DND-41 (cell line): ENCODE results near the gene PARL.

Experiments used
- ATAC-seq: fragments of 200-7000 bp; cut with Tn5 transposase; 3 replicates; pipeline ENCODE4 v1.9.1; 2021; ENCODE audit warnings: low read depth; ENCODE audit not compliant: insufficient read depth
- DNase-seq: peaks from one replicate; pipeline ENCODE4 v3.0.0-alpha.2; 2020
- H2AFZ ChIP-seq: 2 replicates; pipeline ENCODE4 v1.6.0; 2012; ENCODE audit warnings: low read depth, low read length
- H3K27ac ChIP-seq: 2 replicates; pipeline ENCODE4 v1.5.1; 2012; ENCODE audit warnings: low read length, inconsistent platforms
- H3K27me3 ChIP-seq: fragments of 200-600 bp; sonication (generic); 2 replicates; pipeline ENCODE4 v1.6.0; 2012; ENCODE audit warnings: low read length, mild to moderate bottlenecking, inconsistent platforms; ENCODE audit not compliant: insufficient read depth, poor library complexity
- H3K36me3 ChIP-seq: 2 replicates; pipeline ENCODE4 v1.5.1; 2012; ENCODE audit warnings: low read length, inconsistent platforms; ENCODE audit not compliant: insufficient read depth
- H3K4me1 ChIP-seq: 2 replicates; pipeline ENCODE4 v1.5.1; 2012; ENCODE audit warnings: mild to moderate bottlenecking, low read length; ENCODE audit not compliant: insufficient read depth
- H3K4me2 ChIP-seq: 2 replicates; pipeline ENCODE4 v1.6.0; 2012; ENCODE audit warnings: mild to moderate bottlenecking, moderate library complexity, low read length, inconsistent platforms; ENCODE audit not compliant: insufficient read depth
- H3K4me3 ChIP-seq, 2 experiments: fragments of 200-600 bp in 1 of 2; shearing (Covaris generic) in 1 of 2; 2 replicates each; pipeline ENCODE4 v1.5.1; 2012 to 2016; ENCODE audit warnings: inconsistent platforms in 2 of 2, low read length in 2 of 2, mild to moderate bottlenecking in 2 of 2, low read depth in 1 of 2, moderate library complexity in 1 of 2
- H3K79me2 ChIP-seq: 2 replicates; pipeline ENCODE4 v1.6.0; 2012; ENCODE audit warnings: low read length, inconsistent platforms; ENCODE audit not compliant: insufficient read depth
- H3K9ac ChIP-seq: 2 replicates; pipeline ENCODE4 v1.6.0; 2012; ENCODE audit warnings: low read depth, mild to moderate bottlenecking, inconsistent platforms, low read length, moderate library complexity
- H3K9me3 ChIP-seq: 2 replicates; pipeline ENCODE4 v1.5.1; 2012; ENCODE audit warnings: low read length, moderate library complexity, mild to moderate bottlenecking, inconsistent platforms; ENCODE audit not compliant: insufficient read depth, severe bottlenecking
- H4K20me1 ChIP-seq: 2 replicates; pipeline ENCODE4 v1.6.0; 2012; ENCODE audit warnings: low read length; ENCODE audit not compliant: insufficient read depth
- EZH2 ChIP-seq: IDR thresholded peaks from 3 replicates; pipeline ENCODE4 v1.6.1; 2012; ENCODE audit warnings: borderline replicate concordance, low read depth, mild to moderate bottlenecking, moderate library complexity, low read length, inconsistent platforms; ENCODE audit not compliant: severe bottlenecking
- TF ChIP-seq, protein P1 (sequence below): IDR thresholded peaks from 2 replicates; pipeline ENCODE4 v1.5.1; 2012; ENCODE audit warnings: borderline replicate concordance, low read length, moderate library complexity, mild to moderate bottlenecking; ENCODE audit not compliant: poor library complexity, severe bottlenecking; ENCODE audit errors: extremely low read depth

The PARL gene

DNA sequence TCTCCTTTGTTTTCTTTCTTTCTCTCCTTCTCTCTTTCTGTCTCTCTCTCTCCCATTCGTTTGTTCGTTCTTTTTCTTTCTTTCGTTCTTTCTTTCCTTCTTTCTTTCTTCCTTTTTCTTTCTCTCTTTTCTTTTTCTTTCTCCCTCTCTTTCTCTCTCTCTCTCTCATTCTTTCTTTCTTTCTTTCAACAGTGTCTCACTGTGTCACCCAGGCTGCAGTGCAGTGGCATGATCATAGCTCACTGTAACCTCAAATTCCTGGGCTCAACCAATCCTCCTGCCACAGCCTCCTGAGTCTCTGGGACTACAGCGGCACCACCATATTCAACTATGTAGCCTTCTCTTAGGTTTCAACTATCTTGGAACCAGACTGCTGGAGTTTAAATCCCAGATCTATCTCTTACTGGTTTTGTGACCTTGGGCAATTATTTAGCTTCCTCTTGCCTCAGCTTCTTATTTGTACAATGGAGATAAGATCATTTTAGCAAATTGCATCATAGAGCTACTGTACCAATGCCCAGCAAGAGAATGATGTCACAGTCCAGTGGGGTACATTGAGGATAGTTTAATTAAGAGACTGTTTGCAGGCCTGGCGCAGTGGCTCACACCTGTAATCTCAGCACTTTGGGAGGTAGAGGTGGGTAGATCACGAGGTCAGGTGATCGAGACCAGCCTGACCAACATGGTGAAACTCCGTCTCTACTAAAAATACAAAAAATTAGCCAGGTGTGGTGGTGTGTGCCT lies 27.3 kb upstream of the PARL start:
- Histone ChIP-seq H4K20me1 (no peaks in the 10 kb centered on the region), H3K27me3 (no peaks in the 10 kb centered on the region), H3K4me3 (no peak overlapping the region), H3K9ac (no peak overlapping the region), H3K9me3 (no peaks in the 10 kb centered on the region), H3K27ac (no peak overlapping the region), H3K4me2 (no peak overlapping the region), H2AFZ (no peak overlapping the region), H3K4me1 (no peaks in the 10 kb centered on the region), H3K79me2 (no peaks in the 10 kb centered on the region), H3K36me3 (no peaks in the 10 kb centered on the region)
- no peak for ATAC-seq
- TF ChIP-seq, protein P1, sequence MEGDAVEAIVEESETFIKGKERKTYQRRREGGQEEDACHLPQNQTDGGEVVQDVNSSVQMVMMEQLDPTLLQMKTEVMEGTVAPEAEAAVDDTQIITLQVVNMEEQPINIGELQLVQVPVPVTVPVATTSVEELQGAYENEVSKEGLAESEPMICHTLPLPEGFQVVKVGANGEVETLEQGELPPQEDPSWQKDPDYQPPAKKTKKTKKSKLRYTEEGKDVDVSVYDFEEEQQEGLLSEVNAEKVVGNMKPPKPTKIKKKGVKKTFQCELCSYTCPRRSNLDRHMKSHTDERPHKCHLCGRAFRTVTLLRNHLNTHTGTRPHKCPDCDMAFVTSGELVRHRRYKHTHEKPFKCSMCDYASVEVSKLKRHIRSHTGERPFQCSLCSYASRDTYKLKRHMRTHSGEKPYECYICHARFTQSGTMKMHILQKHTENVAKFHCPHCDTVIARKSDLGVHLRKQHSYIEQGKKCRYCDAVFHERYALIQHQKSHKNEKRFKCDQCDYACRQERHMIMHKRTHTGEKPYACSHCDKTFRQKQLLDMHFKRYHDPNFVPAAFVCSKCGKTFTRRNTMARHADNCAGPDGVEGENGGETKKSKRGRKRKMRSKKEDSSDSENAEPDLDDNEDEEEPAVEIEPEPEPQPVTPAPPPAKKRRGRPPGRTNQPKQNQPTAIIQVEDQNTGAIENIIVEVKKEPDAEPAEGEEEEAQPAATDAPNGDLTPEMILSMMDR = no peak
- no peak for TF ChIP-seq EZH2
- no peak for DNase-seq

DNA sequence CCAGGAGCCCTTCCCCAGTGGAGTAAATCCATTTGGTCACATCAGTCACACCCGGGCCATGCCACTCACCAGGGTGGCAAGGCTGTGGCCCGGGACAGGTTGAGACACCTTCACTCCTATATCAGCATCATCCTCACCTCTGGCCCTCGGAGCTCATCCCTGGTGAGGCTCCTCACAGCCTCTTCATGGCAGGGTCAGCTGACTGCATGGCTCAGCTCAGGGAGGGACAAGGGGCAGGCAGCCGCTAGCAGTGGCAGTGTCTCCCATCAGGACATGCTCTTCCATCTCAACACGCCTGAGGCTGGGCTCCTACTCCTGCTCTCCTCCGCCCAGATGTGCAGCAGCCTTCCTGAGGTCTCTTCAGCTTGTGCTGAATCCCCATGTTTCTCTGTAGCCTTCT lies 26.4 kb upstream of the PARL start:
- H2AFZ ChIP-seq = no peak overlapping the region
- no peak overlapping the region for H3K4me3 ChIP-seq
- H3K36me3 ChIP-seq = no peaks in the 10 kb centered on the region
- H3K9me3 ChIP-seq = no peaks in the 10 kb centered on the region
- no peak overlapping the region for H3K27ac ChIP-seq
- no peaks in the 10 kb centered on the region for H3K27me3 ChIP-seq
- no peaks in the 10 kb centered on the region for H3K79me2 ChIP-seq
- no peak for ATAC-seq
- no peak for DNase-seq
- no peak overlapping the region for H3K4me2 ChIP-seq
- TF ChIP-seq, protein P1 = no peak
- no peak for TF ChIP-seq EZH2
- H4K20me1 ChIP-seq = no peaks in the 10 kb centered on the region
- no peak overlapping the region for H3K9ac ChIP-seq
- no peaks in the 10 kb centered on the region for H3K4me1 ChIP-seq

DNA sequence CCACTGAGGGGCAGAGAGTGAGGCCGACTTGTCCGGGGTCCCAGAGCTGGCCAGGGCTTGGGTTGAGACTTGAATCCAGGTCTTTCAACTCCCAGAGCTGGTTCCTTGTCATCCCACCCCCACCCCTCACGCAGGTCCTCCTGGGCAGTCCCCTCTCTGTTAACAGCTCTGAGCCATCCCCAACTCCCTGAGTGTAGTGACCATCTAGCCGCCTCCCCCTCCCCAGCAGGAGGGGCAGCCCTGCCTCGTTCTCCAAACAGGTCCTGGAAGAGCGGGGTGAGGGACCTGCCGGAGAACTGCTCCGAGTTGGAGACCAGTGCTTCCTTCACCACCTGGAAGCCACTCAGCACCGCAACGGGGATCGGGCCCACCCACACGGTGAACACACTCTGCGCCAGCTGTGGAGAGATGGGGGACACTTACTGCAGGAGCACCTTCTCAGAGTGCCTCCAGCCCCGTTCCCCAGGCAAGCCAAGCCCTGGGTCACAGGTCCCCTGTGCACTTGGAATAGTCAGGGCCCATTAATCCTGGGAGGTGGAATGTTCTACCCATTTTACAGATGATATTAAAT lies 24.4 kb upstream of the PARL start:
- no peaks in the 10 kb centered on the region for H3K4me1 ChIP-seq
- no peak for TF ChIP-seq EZH2
- TF ChIP-seq, protein P1 = no peak
- ATAC-seq (no peak), DNase-seq (no peak)
- no peak overlapping the region for H3K4me3 ChIP-seq
- H3K9me3 ChIP-seq = no peaks in the 10 kb centered on the region
- no peaks in the 10 kb centered on the region for H3K79me2 ChIP-seq
- H3K9ac ChIP-seq = no peak overlapping the region
- no peak overlapping the region for H2AFZ ChIP-seq
- no peak overlapping the region for H3K27ac ChIP-seq
- no peaks in the 10 kb centered on the region for H3K27me3 ChIP-seq
- H3K4me2 ChIP-seq = no peak overlapping the region
- H4K20me1 ChIP-seq = no peaks in the 10 kb centered on the region
- H3K36me3 ChIP-seq = no peaks in the 10 kb centered on the region
